GM12864 (cell line): ENCODE data around the gene INPP4A.

Source experiments
- DNase-seq: peaks from one replicate; pipeline ENCODE4 v3.0.0-alpha.2; 2011; ENCODE audit warnings: low read depth
- H3K4me3 ChIP-seq: 2 replicates; pipeline ENCODE4 v1.5.1; 2011; ENCODE audit warnings: mild to moderate bottlenecking, low read depth, low read length, control low read depth
- CTCF ChIP-seq: IDR thresholded peaks from 2 replicates; pipeline ENCODE4 v1.5.1; 2011; ENCODE audit warnings: low read depth, mild to moderate bottlenecking, moderate library complexity, low read length, control low read depth, inconsistent platforms; ENCODE audit errors: missing control alignments

INPP4A gene

GRCh38 chr2:98438190-98439133 lies 6.2 kb upstream of the INPP4A start:
- H3K4me3 ChIP-seq: no peak overlapping the region
- TF ChIP-seq CTCF: no peak
- DNase-seq: peak; percentile 58

- no peak overlapping the region for H3K4me3 ChIP-seq
- no peak for TF ChIP-seq CTCF
Observed at GRCh38 chr2:98441706-98442450, 2.8 kb upstream of the INPP4A start.

GRCh38 chr2:98442488-98442887 lies 2.2 kb upstream of the INPP4A start:
- TF ChIP-seq CTCF: no peak
- H3K4me3 ChIP-seq: no peak overlapping the region
- no peak for DNase-seq

More at GRCh38 chr2:98441706-98442450, 2.8 kb upstream of the INPP4A start:
- no peak for DNase-seq

GRCh38 chr2:98445177-98445682 lies 572 bp downstream of the INPP4A start:
- TF ChIP-seq CTCF: no peak
- peak overlapping the region; percentile 76 for H3K4me3 ChIP-seq
- DNase-seq: no peak

- no peak for DNase-seq
- H3K4me3 ChIP-seq: peak overlapping the region; percentile 76
- TF ChIP-seq CTCF: no peak
Observed at GRCh38 chr2:98445683-98446581, 1.3 kb downstream of the INPP4A start.

GRCh38 chr2:98446850-98447249 lies 2.2 kb downstream of the INPP4A start:
- TF ChIP-seq CTCF: no peak
- DNase-seq: no peak
- no peak overlapping the region for H3K4me3 ChIP-seq
